Cardiac fibroblast (primary cell): Measurements from ENCODE around the gene DNAJC1.

Experiments
- DNase-seq, 2 donors: peaks; one replicate each; pipeline versions ENCODE4 v3.0.0 to v3.0.0-alpha.2; 2010; ENCODE audit warnings: low read depth in 2 of 2
- H3K4me3 ChIP-seq, 2 donors: replicated peaks in 1 of 2; 1 replicate in 1 of 2; 2 replicates in 1 of 2; pipeline ENCODE4 v1.5.1; 2011; ENCODE audit warnings: low read depth in 2 of 2, low read length in 2 of 2, mild to moderate bottlenecking in 2 of 2, moderate library complexity in 1 of 2
- TF ChIP-seq, protein P1 (sequence below): IDR thresholded peaks from one replicate; pipeline ENCODE4 v1.5.1; 2011; ENCODE audit warnings: low read depth, mild to moderate bottlenecking, low read length, inconsistent platforms

DNAJC1 gene

GRCh38 chr10:21831986-21832820, 171.3 kb downstream of the DNAJC1 start:
- TF ChIP-seq, protein P1, sequence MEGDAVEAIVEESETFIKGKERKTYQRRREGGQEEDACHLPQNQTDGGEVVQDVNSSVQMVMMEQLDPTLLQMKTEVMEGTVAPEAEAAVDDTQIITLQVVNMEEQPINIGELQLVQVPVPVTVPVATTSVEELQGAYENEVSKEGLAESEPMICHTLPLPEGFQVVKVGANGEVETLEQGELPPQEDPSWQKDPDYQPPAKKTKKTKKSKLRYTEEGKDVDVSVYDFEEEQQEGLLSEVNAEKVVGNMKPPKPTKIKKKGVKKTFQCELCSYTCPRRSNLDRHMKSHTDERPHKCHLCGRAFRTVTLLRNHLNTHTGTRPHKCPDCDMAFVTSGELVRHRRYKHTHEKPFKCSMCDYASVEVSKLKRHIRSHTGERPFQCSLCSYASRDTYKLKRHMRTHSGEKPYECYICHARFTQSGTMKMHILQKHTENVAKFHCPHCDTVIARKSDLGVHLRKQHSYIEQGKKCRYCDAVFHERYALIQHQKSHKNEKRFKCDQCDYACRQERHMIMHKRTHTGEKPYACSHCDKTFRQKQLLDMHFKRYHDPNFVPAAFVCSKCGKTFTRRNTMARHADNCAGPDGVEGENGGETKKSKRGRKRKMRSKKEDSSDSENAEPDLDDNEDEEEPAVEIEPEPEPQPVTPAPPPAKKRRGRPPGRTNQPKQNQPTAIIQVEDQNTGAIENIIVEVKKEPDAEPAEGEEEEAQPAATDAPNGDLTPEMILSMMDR = no peak
- no peak overlapping the region for H3K4me3 ChIP-seq
- peak; percentile 75 to 80 for DNase-seq

DNA sequence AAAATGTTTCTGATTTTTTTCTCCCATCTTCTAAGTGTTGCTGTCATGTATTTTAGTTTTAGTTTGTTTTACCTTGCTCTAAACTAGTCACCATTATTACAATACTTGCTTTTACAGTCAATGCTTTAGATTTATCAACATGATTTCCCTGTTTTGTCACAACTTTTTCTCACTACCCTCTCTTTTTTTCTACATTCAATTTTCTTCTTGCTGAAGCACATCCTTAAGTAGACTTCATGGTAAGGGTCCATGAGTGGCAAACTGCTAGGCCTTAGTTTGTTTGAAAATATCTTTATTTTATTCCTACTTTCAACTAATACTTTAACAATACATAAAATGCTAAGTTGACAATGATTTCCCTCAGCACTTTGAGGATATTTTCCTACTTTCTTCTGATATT, 173.5 kb downstream of the DNAJC1 start:
- TF ChIP-seq, protein P1 = no peak
- no peak for DNase-seq
- no peak overlapping the region for H3K4me3 ChIP-seq

DNA sequence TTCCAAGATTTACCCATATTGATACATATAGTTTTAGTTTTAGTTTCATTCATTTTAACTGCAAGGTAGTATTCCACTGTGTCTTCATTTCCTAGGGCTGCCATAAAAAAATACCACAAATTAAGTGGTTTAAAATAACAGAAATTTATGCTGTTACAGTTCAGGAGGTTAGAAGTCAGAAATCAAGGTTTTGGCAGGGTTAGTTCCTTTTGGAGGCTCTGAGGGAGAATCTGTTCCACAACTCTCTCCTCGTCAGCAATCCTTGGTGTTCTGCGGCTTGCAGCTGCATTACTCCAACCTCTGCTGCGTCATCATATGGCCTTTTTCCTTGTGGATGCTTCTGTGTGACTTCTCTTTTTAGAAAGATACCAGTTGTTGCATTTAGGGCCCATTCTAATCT, 176.2 kb downstream of the DNAJC1 start:
- TF ChIP-seq, protein P1 = no peak
- no peak for DNase-seq

DNA sequence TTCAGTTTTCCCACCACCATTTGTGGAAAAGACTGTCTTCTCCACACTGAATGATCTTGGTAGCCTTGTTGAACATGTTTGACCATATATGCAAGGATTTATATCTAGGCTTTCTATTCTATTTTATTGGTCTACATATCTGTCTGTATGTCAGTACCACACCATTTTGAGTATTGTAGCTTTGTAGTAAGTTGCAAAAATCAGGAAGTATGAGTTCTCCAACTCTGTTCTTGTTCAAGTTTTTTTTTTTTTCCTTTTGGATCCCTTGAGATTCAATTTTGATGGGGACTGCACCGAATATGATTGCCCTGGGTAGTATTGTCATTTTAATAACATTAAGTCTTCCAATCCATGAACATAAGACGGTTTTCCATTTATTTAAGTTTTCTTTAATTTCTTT, 176.8 kb downstream of the DNAJC1 start:
- no peak for DNase-seq
- TF ChIP-seq, protein P1 = no peak
- no peak overlapping the region for H3K4me3 ChIP-seq

More for the DNA sequence above, 176.2 kb downstream of the DNAJC1 start:
- H3K4me3 ChIP-seq = no peak overlapping the region

- H3K4me3 ChIP-seq = no peak overlapping the region
- DNase-seq = no peak
- TF ChIP-seq, protein P1 = no peak
Measured at GRCh38 chr10:21825345-21825744, 178.2 kb downstream of the DNAJC1 start.

DNA sequence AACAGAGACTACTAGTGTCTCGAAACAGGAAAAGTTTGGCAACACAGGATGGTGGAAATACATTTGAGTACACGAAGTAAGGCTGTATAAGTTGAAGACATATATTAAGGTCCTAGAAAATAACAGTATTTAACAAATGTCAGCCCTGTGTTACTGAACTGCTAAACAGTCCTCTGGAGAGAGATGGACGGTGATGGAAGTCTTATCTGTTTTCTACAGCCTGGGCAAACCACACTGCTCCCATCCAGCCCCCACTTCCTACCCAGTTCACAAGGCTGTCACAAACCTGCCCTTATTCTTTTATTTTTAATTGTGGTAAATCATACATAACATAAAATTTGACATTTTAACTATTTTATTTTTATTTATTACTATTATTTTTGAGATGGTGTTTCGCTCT, 179.1 kb downstream of the DNAJC1 start:
- DNase-seq = no peak

More for the DNA sequence above, 179.1 kb downstream of the DNAJC1 start:
- H3K4me3 ChIP-seq = no peak overlapping the region
- TF ChIP-seq, protein P1 = no peak
